NCI-H2081 treated with DMSO at 0.1 percent for 48 hours (cell line): ENCODE measurements around the gene MAD2L1.
A peak's percentile ranks its signal among the peaks of the same experiment; 100 is the strongest.

ENCODE experiments used
- DNase-seq: peaks from one replicate; lab custom pipeline; 2025; lab: John Stamatoyannopoulos, UW

MAD2L1 gene

DNA sequence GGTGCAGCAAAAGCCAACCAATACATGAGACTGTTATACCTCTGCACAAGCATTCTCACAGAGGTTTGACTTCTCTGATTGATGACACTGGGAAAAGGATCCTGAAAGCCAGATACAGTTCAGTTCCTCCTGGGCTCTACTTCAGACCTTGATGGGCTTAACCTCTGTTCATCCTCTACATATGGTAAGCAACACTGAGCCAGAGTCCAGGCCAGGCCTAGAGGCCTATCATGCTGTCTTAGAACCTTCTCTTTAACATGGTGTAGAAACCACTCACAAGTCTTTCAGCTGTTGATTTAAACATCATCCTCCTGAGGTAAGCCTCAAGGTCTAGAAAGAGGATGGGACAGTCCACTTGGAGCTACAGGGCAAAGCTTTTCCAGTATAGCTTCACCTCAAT, 9.2 kb downstream of the MAD2L1 start:
- no peak for DNase-seq

DNA sequence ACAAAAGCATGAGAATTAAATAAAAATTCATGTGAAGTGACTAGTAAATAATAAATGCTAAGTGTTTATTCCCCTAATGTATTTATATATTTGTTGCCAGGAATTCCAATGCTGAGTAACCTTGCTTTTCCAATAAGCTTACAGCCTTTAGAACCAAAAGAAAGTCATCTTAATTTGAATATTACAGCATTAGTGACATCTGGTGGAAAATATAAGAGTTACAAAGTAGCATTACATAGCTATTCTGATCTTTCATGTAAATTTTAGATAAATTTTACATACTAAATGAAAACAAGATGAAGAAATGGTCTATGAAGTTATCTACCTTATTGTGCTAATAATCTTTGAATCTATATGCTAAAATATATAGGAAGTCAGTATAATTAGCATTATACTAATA, 10.4 kb downstream of the MAD2L1 start:
- DNase-seq = no peak

DNA sequence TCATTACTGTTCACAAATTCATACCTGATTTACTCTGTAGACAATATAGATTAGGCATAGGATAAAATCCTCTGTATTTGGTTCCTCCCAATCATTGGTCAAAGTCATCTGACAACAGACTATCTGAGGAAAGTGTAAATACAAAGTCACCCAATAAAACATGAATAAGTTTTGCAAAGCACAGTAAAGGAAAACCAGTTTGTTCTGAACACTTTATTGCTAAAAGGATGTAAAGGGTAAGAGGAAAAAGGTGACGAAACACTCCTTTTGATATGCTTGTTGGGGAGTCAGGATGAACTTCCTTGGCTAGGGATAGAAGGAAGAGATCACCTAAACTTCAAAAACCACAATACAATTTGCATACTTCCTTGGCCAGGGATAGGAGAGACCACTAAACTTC, 10.9 kb downstream of the MAD2L1 start:
- no peak for DNase-seq

DNA sequence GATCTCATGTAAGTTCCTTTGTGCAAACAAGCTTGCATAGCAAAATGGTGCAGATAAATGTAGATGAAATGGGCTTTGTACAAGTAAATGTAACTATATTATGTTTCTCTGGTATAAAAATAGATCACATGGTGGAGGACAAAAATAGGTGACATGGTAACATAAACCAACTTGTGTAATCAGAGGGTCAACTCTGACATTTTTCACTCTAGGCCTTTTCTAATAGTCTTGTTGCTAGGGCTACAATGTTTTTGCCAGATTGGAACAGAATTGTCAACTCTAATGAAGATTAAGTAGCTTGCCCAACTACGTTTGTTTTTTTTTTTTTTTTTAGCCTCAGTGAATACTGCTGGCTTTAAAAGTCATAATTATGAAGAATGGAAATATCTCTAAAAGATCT, 11.5 kb downstream of the MAD2L1 start:
- DNase-seq = no peak

DNA sequence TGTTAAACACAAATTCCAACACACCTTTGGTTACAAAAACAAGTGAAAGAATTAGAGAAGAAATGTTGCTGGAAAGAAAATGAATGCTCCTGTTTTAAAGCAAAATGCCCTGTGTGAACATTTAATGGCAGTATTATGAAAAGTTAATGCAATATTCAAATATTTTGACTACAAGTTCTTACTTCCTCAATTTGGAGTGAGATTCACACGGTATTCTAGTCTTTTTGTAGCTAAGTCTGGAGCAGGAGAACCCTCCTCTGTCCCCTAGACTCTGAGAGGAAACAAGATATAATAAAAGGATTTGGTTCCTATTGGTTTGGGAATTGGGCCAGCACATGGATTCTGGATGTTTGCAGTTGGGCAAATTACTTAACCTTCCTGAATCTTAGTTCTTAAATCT, 12.7 kb downstream of the MAD2L1 start:
- no peak for DNase-seq

DNA sequence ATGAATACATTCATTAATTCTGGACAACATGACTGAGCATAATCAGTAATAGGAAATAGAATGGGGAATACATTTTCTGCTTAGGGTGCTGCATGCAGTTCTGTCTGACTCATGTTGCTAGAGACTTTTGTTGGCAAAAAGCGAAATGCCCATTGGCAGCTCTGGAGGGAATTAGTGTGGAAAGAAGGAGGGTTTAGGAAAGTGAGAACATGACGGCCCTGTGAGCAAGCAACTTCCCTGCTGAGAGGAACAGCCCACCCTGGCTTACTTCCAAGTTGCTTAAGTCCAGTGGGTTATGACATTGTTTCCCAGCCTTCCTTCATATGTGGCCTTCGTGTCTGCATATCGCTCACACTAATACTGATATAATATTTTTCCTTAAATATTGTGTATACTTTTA, 13.8 kb downstream of the MAD2L1 start:
- peak; percentile 6 for DNase-seq

DNA sequence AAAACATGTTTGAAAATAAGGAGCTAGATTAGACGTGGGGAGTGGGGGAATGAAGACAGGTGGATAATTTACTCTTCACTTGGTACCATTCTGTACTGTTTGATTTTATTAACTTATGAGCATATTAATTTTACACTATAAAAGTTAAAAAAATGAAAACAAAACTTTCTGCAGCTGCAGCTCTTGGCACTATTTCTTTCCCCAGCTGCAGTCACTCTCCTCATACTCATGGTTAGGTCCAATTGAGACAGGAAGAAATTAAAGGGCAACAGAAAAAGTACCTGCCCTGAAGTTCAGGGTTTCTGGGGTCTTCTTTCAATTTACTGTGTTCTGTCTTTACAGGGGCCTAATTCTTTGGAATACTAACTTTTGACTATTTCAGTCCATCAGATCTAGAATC, 15.4 kb downstream of the MAD2L1 start:
- DNase-seq = no peak

DNA sequence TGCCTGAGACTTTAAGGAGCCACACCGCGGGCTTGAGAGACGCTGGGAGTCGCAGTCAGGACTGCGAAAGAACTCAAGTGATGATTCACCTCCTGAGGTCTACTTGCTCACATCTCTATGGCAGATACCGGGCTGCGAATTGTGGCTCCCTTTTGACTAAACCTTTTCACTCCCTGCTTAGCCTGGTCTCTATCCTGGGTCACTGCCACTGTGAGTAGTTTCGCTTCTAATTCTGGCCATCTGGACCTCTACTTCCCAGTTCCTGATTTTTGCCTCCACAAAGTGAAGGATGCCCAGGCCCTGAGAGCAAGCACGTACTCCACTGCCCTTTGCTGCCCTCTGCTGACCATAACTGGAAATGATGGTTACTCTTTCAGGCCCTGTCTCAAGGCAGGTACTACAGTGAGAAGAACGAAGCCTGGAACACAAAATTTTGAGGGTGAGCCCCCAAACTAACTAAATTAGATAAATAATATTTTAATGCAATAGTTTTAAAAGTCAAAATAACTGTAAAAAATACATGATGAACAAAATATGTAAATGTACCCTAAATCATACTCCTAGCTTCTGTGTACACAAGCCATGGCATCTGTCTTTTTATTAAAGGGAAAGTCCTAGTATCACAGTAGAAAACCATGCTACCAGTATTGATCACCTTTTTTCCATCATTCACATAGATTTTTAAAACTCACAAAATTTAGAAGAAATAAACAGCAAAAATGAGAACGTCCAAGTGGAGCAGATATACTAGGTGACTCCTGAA, 16.7 kb downstream of the MAD2L1 start:
- DNase-seq = no peak

DNA sequence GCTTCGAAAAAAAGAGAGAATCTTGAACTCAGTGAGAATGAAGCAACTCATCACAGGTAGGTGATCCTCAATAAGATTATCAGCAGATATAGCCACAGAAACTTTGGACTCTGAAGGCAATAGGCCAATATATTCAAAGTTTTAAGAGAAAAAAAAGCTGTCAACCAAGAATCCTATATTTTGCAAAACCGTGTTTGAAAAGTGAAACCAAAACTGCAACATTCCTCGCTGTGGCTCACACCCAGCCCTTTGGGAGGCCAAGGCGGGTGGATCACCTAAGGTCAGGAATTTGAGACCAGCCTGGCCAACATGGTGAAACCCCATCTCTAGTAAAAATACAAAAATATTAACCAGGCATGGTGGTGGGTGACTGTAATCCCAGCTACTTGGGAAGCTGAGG, 22.8 kb downstream of the MAD2L1 start:
- no peak for DNase-seq

DNA sequence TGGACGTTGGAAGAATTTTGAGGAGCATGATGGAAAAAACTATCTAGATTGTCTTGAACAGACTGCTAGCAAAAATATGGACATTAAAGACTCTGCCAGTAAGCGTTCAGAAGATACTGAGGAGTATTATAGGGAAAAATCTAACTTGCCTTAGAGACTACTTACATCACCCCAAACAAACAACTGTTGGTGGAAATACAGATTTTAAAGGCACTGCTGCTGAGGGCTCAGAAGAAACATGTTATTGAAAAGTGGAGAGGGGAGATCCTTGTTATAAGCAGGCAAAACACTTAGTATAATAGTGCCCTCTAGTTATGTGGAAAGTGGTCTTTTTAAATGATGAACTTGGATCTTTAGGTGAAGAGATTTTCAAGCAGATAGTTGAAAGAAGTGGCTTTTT, 29.2 kb downstream of the MAD2L1 start:
- no peak for DNase-seq

DNA sequence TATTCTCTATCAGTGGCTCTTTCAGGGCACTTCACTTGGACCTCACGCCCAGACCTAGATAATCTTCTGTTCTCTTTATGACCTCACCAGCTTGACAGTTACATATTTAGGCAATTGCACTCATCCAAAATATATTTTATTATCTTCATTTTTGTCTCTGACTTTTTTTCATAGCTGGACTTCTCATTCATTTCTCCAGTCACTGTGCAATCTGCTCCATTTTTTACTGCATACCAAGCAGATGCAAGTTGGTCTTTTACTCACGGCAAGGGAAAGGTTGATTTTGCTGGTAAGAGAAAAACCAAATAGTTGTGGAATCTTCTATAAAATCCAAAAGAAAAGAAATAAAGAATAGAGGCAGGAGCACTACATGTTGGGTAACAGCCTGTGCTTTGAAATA, 31.7 kb downstream of the MAD2L1 start:
- DNase-seq = no peak

DNA sequence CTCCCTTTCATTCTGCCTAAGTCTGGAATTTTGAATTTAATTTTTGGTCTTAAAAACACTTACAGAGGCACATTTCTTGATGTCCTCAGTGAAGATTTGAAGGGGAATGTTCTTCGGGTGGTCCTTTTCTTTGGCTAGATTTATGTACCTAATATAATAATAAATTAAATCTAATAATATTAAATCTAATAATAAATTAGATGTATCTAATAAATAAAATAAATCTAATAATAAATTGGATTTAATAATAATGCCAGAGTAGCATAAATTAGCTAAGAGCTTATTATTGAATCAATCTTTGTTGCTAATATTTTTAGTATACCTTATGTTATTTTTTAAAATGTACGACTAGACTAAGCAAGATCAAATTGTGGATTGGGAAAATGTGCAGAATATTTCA, 39.8 kb downstream of the MAD2L1 start:
- DNase-seq = no peak

DNA sequence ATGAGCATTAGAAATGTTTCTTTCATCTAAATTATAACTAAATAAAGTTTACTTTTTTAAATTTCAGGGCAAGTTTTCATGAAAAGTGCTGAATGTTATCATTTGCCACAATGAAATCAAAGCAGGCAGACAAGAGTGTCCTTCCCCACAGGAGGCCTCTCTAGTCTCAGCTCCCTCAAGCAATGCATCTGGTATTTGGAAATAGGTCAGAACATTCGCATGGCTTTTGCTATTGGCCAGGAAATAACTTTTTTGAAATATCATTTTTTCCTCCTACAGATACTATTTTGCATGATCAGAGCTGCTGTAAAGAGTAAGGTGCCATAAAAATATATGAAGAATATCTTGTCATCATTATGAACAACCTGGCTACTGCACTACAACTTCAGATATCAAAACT, 41.1 kb downstream of the MAD2L1 start:
- DNase-seq = no peak

DNA sequence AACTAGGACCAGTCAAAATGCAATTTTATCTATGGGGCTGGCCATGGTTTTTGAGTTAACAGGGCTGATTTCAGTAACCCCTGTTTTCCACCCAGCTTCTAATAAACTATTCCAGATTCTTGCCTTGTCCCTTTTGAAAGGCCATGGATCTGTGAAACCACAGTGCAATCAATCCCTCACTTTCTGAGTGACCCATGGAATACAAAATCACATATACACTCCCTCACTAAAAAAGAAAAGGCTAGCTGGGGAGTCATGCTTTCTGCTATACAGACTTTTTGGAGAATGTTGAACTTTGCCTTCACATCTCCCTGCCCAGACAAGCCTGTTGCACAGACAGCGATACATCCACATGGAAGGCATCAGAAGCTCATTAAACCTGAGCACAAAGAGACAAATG, 47.9 kb downstream of the MAD2L1 start:
- no peak for DNase-seq

DNA sequence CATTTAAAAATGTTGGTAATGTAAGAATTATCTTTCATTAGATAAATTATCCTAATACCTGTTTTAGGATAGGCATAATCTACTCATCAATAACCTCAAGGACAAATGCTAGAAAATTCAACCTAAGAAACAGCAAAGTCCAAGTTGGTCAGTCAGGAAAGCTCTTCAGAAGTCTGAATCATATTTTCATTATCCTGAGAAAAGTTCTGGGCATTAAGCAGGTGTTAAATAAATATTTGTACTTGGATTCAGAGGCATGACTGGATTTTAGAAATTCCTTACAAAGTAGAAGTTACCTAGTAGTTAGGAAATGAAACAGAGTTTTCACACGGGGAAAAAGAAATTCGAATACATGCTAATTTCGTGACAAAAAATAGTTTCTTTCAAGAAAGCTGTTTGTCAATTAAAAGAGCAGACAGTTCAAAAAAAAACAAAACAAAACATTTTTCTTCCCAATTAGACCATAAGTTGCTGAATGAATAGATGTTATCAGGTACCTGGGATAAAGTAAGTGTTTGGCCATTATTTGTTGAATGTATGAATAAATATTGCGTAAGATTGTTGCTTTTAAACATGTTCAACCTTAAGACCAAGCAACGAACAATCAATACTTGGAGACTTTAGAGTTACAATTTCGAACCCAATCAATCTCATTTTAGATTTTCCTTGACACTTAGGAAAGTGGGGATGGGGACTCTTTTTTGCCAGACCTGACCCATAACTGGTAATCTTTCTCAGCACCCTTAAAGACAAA, 48.5 kb downstream of the MAD2L1 start:
- no peak for DNase-seq

DNA sequence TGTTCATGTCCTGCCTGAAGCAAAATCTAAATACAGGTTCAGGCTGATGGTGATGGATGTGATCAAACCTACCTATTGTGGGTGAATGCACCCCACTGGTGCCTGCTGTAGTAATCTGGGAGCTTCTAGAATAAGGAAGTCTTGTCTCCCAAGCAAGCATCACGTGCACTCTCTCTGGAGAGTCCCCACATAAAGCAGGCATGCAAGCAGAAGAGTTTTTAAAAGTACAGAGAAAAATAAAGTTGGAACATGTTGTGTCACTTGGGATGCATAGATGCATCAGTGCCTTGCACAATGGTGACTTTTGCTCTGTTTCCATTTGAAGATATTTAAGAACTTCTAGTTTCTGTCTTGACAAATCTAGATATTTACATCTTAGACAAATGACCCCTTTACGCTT, 54.9 kb downstream of the MAD2L1 start:
- no peak for DNase-seq

DNA sequence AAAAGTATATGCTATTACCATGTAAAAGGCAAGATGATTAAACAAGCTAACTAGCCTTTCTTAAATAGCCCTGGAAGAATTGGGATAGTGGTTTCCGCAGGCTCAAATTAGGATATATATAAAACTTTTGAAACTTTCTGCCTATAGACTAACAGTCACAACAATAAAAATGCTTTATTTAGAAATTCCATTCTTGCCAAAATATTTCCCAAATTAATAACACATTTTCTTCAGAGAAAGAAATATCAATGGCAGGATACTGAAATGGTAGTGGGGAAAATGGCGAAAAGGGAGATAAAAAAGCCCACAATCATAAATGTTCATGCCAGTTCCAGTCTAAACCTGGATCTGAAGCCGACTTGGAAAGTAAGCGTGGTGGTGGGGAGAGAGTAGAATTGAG, 56.0 kb downstream of the MAD2L1 start:
- DNase-seq = no peak

DNA sequence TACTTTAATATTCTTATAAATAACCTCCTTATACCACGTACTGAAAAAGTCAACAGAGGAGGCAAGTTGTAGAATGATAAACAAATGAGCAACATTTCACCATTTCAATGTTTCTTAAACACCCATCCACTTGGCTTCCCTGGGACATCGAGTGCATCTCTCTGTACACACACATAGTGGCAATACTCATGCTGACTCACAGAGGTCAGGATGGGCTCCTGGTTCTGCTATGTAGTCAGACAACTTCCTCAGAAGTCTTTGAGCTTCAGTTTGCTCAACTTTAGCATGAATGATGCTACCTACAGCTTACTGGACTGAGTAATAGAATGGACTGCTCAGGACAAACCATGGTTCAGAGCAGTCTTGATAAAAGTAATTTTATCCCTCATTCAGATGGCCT, 56.9 kb downstream of the MAD2L1 start:
- no peak for DNase-seq

DNA sequence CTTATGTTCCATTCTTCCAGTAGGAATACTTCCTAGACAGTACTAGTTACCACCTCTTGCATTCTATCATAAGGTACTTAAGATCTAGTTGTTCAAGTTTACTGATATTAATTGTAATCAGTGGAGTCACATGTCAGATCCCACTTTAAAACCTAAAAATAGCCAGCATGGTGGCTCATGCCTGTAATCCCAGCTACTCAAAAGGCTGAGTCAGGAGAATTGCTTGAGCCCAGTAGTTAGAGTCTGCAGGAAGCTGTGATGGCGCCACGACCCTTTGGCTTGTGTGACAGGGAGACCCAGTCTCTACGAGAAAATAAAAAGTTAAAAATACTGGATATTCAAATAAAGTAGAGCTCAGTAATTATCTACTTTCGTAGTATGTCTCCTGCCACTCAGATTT, 57.7 kb downstream of the MAD2L1 start:
- no peak for DNase-seq

DNA sequence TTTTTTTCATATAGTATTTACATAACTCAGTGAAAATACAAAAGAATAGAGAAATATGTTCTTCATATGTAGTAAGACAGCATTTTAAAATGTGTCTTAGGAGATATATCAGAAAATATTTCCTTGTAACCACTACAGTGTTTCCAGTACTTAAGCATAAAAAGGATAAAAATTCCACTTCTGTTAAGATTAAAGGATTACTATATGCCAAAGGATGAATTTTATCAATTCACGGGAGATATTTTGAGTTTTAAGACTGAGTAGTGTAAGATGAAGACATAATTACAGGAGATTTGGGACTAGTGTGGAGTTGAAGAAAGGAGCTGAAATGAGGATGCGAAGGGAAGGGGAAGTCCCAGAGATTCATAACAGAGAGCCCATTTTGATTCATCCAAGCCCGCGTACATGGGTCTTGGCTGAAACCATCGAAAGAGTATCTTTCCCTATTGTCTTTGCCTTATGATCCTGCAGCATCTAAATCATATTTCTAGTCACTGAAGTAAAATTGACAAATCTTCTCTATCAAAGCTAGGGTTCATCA, 58.7 kb downstream of the MAD2L1 start:
- DNase-seq = no peak

DNA sequence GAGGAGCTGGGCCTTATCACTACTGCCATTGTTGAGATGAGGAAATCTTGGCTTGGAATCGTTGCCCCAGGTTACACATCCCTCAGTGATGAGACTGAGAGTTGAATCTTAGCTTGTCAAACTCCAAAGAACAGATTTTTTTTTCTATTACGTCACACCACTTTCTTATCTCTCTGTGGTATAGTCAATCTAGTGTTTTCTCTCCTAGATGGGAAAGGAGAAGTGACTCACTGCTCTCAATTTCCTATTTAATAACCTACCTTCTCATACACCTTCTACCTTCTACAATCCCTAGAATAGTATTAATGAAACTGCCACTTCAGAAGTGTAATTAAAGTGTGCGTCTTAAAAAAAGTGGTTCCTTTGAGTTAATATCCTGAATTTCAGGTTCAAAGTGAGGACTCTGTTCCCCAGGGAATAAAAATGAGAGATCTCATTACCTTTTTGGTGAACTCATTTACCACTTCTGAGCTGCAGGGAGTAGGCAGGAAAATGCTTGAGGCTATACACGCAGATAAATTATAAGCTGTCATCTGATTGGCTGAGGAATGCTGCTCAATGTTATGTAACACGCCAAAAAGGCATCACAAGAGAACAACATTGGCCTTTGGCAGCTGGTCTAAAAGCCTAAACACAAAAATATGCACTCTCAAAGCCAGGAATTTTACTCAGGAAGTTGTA, 59.3 kb downstream of the MAD2L1 start:
- no peak for DNase-seq
